DND-41 (cell line): Measurements from ENCODE around the gene LEPR.
A peak's percentile ranks its signal among the peaks of the same experiment; 100 is the strongest.
"Not testable (repeated sequence)": the region's sequence is repeated elsewhere in the genome, so short reads cannot be mapped to it uniquely, and the experiment has no call there.

Experiments used
- ATAC-seq: fragments of 200-7000 bp; cut with Tn5 transposase; 3 replicates; pipeline ENCODE4 v1.9.1; 2021; ENCODE audit warnings: low read depth; ENCODE audit not compliant: insufficient read depth
- DNase-seq: peaks from one replicate; pipeline ENCODE4 v3.0.0-alpha.2; 2020
- H2AFZ ChIP-seq: 2 replicates; pipeline ENCODE4 v1.6.0; 2012; ENCODE audit warnings: low read depth, low read length
- H3K27ac ChIP-seq: 2 replicates; pipeline ENCODE4 v1.5.1; 2012; ENCODE audit warnings: low read length, inconsistent platforms
- H3K27me3 ChIP-seq: fragments of 200-600 bp; sonication (generic); 2 replicates; pipeline ENCODE4 v1.6.0; 2012; ENCODE audit warnings: low read length, mild to moderate bottlenecking, inconsistent platforms; ENCODE audit not compliant: insufficient read depth, poor library complexity
- H3K36me3 ChIP-seq: 2 replicates; pipeline ENCODE4 v1.5.1; 2012; ENCODE audit warnings: low read length, inconsistent platforms; ENCODE audit not compliant: insufficient read depth
- H3K4me1 ChIP-seq: 2 replicates; pipeline ENCODE4 v1.5.1; 2012; ENCODE audit warnings: mild to moderate bottlenecking, low read length; ENCODE audit not compliant: insufficient read depth
- H3K4me2 ChIP-seq: 2 replicates; pipeline ENCODE4 v1.6.0; 2012; ENCODE audit warnings: mild to moderate bottlenecking, moderate library complexity, low read length, inconsistent platforms; ENCODE audit not compliant: insufficient read depth
- H3K4me3 ChIP-seq, 2 experiments: fragments of 200-600 bp in 1 of 2; shearing (Covaris generic) in 1 of 2; 2 replicates each; pipeline ENCODE4 v1.5.1; 2012 to 2016; ENCODE audit warnings: inconsistent platforms in 2 of 2, low read length in 2 of 2, mild to moderate bottlenecking in 2 of 2, low read depth in 1 of 2, moderate library complexity in 1 of 2
- H3K79me2 ChIP-seq: 2 replicates; pipeline ENCODE4 v1.6.0; 2012; ENCODE audit warnings: low read length, inconsistent platforms; ENCODE audit not compliant: insufficient read depth
- H3K9ac ChIP-seq: 2 replicates; pipeline ENCODE4 v1.6.0; 2012; ENCODE audit warnings: low read depth, mild to moderate bottlenecking, inconsistent platforms, low read length, moderate library complexity
- H3K9me3 ChIP-seq: 2 replicates; pipeline ENCODE4 v1.5.1; 2012; ENCODE audit warnings: low read length, moderate library complexity, mild to moderate bottlenecking, inconsistent platforms; ENCODE audit not compliant: insufficient read depth, severe bottlenecking
- H4K20me1 ChIP-seq: 2 replicates; pipeline ENCODE4 v1.6.0; 2012; ENCODE audit warnings: low read length; ENCODE audit not compliant: insufficient read depth
- EZH2 ChIP-seq: IDR thresholded peaks from 3 replicates; pipeline ENCODE4 v1.6.1; 2012; ENCODE audit warnings: borderline replicate concordance, low read depth, mild to moderate bottlenecking, moderate library complexity, low read length, inconsistent platforms; ENCODE audit not compliant: severe bottlenecking
- TF ChIP-seq, protein P1 (sequence below): IDR thresholded peaks from 2 replicates; pipeline ENCODE4 v1.5.1; 2012; ENCODE audit warnings: borderline replicate concordance, low read length, moderate library complexity, mild to moderate bottlenecking; ENCODE audit not compliant: poor library complexity, severe bottlenecking; ENCODE audit errors: extremely low read depth

Gene LEPR

DNA sequence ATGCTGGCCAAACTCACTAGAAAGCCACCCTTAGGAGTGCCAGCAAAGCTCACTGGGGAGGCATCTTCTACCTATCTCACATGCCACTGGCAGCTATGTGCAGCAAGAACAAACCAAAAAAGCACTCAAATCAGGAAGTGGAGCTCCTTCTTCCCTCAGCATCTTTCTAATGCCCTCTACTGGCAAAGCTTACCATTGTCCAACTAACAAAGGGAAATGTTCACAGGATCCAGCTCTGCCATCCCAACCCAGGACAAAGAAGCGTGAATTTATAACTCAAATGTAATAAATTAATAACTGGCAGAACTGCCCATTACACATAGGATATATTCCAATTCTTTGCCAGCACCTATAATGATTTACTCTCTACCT lies 38.9 kb downstream of the LEPR start:
- ATAC-seq (peak; percentile 44; the same call in 2 of the 3 replicates), DNase-seq (no peak)
- no peaks in the 10 kb centered on the region for H3K9me3 ChIP-seq
- H3K9ac ChIP-seq = no peak overlapping the region
- H3K4me1 ChIP-seq = no peaks in the 10 kb centered on the region
- H3K4me2 ChIP-seq = no peak overlapping the region
- TF ChIP-seq, protein P1, sequence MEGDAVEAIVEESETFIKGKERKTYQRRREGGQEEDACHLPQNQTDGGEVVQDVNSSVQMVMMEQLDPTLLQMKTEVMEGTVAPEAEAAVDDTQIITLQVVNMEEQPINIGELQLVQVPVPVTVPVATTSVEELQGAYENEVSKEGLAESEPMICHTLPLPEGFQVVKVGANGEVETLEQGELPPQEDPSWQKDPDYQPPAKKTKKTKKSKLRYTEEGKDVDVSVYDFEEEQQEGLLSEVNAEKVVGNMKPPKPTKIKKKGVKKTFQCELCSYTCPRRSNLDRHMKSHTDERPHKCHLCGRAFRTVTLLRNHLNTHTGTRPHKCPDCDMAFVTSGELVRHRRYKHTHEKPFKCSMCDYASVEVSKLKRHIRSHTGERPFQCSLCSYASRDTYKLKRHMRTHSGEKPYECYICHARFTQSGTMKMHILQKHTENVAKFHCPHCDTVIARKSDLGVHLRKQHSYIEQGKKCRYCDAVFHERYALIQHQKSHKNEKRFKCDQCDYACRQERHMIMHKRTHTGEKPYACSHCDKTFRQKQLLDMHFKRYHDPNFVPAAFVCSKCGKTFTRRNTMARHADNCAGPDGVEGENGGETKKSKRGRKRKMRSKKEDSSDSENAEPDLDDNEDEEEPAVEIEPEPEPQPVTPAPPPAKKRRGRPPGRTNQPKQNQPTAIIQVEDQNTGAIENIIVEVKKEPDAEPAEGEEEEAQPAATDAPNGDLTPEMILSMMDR = peak; percentile 52
- no peak for TF ChIP-seq EZH2
- H4K20me1 ChIP-seq = no peaks in the 10 kb centered on the region
- no peaks in the 10 kb centered on the region for H3K36me3 ChIP-seq
- H3K27ac ChIP-seq = no peak overlapping the region
- no peaks in the 10 kb centered on the region for H3K27me3 ChIP-seq
- H3K79me2 ChIP-seq = no peaks in the 10 kb centered on the region
- H2AFZ ChIP-seq = no peak overlapping the region
- H3K4me3 ChIP-seq = no peak overlapping the region

DNA sequence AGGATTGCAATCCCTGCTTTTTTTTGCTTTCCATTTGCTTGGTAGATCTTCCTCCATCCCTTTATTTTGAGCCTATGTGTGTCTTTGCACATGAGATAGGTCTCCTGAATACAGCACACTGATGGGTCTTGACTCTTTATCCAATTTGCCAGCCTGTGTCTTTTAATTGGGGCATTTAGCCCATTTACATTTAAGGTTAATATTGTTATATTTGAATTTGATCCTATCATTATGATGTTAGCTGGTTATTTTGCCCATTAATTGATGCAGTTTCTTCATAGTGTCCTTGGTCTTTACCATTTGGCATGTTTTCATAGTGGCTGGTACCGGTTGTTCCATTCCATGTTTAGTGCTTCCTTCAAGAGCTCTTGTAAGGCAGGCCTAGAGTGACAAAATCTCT lies 45.4 kb downstream of the LEPR start:
- not testable (repeated sequence) for H3K4me1 ChIP-seq, H3K36me3 ChIP-seq, H3K9ac ChIP-seq, DNase-seq, H3K9me3 ChIP-seq, H3K27ac ChIP-seq, H3K4me3 ChIP-seq, H3K4me2 ChIP-seq, H3K27me3 ChIP-seq, H4K20me1 ChIP-seq, H3K79me2 ChIP-seq, H2AFZ ChIP-seq, ATAC-seq

DNA sequence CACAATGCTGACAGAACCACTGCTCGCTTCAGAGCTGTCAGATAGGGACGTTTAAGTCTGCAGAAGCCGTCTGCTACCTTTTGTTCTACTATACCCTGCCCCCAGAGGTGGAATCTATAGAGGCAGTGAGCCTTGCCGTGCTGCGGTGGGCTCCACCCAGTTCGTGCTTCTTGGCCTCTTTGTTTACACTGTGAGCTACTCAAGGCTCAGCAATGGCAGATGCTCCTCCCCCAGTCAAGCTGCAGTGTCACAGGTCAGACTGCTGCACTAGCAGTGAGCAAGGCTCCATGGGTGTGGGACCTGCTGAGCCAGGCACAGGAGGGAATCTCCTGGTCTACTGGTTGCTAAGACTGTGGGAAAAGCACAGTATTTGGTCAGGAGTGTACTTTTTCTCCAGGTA lies 47.1 kb downstream of the LEPR start:
- no peak overlapping the region for H2AFZ ChIP-seq

DNA sequence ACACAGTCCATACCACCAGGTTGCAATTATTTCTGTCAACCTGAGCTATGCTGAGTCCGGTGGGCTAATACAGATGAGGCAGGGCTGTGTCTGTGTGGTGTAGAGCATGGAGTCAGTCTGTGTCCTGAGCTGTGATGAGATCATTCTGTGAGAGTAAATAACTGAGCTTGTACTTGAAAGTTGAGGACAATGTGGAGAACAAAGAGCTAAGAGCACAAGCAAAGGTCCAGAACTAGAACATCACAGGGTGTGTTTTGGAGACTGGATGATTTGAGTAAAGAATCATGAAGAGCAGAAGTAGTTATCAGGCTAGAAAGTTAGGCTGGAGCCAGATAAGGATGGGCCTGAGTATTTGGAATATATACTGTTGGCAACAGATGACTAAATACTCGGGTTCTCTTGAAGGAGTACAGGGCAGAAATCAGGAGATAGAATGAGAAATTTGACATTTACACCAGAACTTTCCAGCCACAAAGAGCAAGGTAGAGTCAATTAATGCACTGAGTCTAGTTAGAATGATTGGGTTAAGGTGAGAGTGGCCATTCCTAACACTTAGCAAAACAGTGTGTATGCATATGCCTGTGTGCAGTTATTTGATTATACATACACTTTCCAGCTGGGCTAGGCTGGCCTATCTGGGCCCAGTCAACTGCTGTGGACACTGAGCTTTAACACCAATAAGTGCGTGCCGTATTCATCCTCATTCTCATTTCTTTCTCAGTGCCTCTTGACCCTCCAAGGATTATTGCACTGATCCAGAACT lies 48.8 kb downstream of the LEPR start:
- H3K4me2 ChIP-seq = no peak overlapping the region
- no peak overlapping the region for H3K27ac ChIP-seq
- DNase-seq = no peak

More for the DNA sequence above, 47.1 kb downstream of the LEPR start:
- no peaks in the 10 kb centered on the region for H3K27me3 ChIP-seq
- H3K79me2 ChIP-seq = no peaks in the 10 kb centered on the region
- TF ChIP-seq, protein P1 = no peak
- no peak for TF ChIP-seq EZH2
- no peak overlapping the region for H3K27ac ChIP-seq
- no peak overlapping the region for H3K4me2 ChIP-seq
- ATAC-seq = no peak
- no peak overlapping the region for H3K9ac ChIP-seq
- no peaks in the 10 kb centered on the region for H4K20me1 ChIP-seq
- H3K9me3 ChIP-seq = no peaks in the 10 kb centered on the region
- no peaks in the 10 kb centered on the region for H3K4me1 ChIP-seq
- DNase-seq = no peak
- H3K4me3 ChIP-seq = no peak overlapping the region
- no peaks in the 10 kb centered on the region for H3K36me3 ChIP-seq

More for the DNA sequence above, 48.8 kb downstream of the LEPR start:
- H4K20me1 ChIP-seq = no peaks in the 10 kb centered on the region
- H3K9me3 ChIP-seq = no peaks in the 10 kb centered on the region
- TF ChIP-seq EZH2 = no peak
- TF ChIP-seq, protein P1 = no peak
- ATAC-seq = no peak
- H3K4me1 ChIP-seq = no peaks in the 10 kb centered on the region
- no peaks in the 10 kb centered on the region for H3K79me2 ChIP-seq
- H3K36me3 ChIP-seq = no peaks in the 10 kb centered on the region
- no peak overlapping the region for H3K9ac ChIP-seq
- no peaks in the 10 kb centered on the region for H3K27me3 ChIP-seq
- no peak overlapping the region for H2AFZ ChIP-seq
- H3K4me3 ChIP-seq = no peak overlapping the region
